T1000 (cell line): Measurements from ENCODE around the gene SERGEF.

Experiments used
- DNase-seq: peaks from one replicate; lab custom pipeline; 2025; ENCODE audit warnings: mixed read lengths; lab: John Stamatoyannopoulos, UW

Gene SERGEF

GRCh38 chr11:18012906-18013781 lies at the start of gene SERGEF:
SERGEF (minus strand) TSS chr11:18013047; CDS start chr11:18013010, 37 bp downstream.
- peak; percentile 76 for DNase-seq

DNA sequence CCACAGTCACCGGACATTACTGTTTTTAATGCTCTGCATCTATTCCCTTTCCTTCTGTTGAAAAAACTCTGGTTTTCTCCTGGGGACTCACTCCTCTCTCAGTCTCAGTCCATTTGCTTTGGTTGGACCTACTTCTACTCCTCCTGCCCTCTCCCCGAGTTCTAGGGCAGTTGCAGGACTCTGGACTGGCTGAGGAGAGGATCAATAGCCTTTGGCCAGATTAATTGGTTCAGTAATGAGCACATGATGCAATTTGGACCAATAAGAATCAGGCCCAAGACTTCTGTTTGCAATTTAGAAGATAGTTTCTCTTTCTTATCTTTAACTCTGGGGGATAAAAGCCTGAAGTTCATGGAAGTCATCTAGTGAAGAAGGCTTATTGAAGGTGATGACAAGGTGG lies 48.5 kb upstream of the SERGEF start:
- no peak for DNase-seq

DNA sequence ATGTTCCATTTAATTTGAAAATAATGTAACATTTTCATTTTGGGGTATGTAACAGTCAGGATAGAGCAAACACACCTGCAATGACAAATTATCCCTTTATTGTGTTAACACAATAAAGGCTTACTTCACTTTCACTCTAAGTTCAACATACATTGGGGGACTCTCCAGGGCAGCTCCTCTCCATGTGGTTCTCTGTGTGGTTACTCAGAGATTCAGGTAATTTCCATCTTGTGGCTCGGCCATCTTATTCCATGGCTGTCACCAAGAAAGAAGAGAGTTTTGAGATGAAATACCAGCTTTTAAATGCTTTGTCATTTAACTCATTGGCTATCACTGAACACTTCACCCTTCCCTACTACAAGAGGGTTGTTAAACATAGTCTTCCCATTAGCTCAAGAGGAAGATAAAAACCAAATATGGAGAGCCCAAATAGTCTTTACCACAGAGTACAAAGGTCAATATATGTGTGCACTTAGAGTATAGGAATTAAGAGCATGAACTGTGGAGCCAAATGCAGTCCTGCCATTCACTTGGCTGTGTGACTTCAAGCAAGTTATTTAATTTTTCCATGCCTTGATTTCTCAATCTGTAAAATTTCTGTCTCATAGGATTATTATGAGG lies 43.8 kb upstream of the SERGEF start:
- DNase-seq = no peak

DNA sequence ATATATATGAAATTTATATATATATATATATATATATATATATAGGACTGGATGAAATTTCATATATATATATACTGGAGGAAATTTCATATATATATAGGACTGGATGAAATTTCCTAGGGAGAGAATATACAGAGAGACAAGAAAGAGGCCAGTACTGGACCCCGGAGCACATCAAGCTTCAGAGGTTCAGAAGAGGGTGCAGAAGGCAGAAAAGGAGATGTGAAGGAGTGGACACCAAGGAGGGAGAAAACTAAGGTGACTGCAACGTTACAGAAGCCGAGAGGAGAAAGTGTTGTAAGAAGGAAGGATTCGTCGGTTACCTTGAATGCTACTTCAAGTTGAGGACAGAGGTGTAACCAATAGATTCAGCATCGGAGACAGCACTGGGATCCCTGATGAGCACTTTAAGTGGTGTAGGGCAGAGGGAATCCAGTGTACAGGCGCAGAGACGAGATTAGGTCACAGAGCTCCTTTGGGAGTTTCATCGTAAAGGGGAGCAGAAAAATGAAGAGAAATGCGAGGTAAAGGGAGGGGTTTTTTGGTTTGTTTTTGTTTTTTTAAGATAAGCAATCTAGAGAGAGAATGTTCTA lies 41.8 kb upstream of the SERGEF start:
- DNase-seq = no peak

- no peak for DNase-seq
Measured at GRCh38 chr11:18050848-18051247, 38.0 kb upstream of the SERGEF start.

DNA sequence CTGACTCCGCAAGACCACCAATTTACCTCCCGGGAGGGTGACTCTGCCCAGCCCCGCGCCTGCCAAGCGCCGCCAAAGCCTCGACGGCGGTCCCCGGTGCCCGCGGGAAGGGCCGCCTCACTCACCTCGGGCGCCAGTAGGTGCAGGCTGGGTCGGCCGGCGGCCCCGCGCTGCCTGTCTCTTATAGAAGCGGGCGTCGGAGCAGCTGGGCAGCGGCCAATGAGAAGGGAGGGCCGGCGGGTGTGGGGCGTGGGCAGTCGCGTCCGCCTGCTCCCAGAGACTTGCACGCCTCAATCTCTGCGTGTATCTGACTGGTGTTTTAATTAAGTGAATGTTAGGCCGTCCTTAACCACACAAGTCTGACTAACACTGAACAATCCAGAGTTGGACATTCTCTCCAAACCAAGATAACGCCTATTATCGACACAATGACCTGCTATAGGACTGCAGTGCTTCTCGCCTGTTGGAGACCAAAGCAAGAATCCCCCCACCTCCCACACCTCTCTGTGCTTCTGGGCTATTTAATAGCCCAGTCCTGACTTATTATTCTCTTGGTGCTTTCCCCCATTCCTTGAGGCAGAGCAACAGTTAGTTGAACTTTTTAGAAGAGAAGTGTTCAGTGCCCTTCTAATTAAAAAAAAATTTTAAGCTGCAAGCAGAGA lies 33.4 kb upstream of the SERGEF start, which contains the start of gene TPH1:
TPH1 (minus strand) TSS at position 154 of the 662 bp plus-strand sequence. CDS start 5,507 bp downstream, outside the sequence.
- DNase-seq = no peak

DNA sequence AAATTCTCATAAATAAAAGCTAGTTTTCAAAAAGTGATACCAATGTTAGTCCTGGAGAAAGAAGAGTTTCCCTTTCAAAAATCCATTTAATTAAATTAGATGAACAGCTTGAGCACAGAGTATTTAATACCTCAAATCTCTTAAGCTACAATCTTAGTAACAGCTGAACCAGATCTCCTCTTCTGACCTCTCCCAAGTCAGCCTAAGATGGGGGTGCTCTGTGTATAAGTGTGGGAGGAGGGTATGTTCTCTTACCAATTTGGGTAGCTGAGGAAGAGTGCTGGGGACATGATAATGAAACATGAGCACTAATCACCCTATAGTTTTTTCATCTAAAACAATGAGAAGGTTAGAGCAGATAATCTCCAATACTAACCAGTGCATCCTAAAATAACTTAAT lies 23.6 kb upstream of the SERGEF start:
- DNase-seq = no peak

GRCh38 chr11:18027475-18027874 lies 14.6 kb upstream of the SERGEF start:
- DNase-seq = no peak

DNA sequence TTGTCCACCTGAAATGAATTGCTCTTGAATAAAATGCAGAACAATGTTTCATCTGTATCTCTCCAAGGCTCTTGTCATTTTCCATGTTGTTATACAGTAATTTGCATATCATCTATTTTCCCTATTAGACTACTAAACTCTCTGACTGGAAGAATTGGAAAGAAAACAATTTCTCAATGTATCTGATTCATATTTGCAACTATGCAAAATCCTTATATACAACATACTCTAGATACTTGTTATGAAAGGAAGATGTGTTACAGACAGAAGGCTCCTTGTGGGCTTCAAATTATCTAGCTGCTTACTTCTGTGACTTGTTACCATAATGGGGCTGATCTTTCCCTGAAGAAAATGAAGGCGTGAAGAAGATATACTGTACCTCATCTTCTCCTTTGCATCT lies 9.6 kb upstream of the SERGEF start:
- DNase-seq = no peak

GRCh38 chr11:18019650-18020049 lies 6.8 kb upstream of the SERGEF start:
- no peak for DNase-seq

GRCh38 chr11:18016789-18017188 lies 3.9 kb upstream of the SERGEF start:
- DNase-seq = no peak

DNA sequence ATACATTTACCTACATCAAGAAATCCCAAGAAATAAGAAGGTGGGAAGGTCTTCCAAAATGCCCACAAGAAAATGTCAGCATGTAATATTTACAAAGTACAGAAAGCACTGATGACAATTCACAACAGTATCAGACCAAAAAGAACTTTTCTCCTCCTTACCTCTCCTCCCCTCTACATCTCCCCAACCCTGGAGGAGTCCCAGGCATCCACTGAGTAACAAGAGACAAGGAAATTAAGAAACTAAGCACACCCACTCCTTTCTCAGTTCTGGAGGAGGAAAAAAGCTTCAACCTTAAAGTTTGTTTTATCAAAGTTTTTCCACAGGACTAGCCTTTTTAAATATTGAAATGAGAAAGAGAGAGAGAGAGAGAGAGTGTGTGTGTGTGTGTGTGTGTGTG lies 2.0 kb upstream of the SERGEF start:
- DNase-seq = no peak

DNA sequence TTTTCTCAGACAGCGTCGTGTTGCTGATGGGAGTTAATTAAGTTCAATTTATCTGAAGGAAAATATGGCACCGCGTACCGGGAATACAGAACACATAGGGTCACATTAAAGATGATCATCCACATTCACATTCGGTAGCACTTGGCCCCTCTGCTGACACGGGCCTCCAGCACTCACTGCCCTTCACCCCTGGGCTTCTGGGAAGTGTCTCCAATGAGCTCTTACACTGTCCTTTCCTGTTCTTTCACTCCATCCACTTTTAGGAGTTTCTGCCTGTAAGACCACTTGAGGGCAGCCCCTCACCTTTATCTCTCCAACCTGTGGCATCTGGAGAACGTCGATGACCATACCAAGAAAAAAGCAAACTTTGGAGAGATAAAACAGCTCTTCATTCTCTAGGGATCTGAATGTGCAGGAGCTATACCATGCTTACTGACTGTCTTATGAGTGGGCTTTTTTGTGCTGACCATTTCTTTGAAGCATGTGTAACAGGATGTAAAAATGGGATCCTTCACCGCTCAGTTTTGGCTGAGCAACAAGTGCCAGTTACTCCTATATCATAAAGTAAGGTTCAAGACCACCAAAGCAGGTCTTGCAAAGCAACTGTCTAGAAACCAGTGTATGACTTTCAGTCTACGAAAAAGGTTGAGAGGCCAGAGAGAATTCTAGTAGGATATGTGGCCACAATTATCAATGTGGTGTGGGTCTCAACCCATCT lies 1.1 kb upstream of the SERGEF start:
- no peak for DNase-seq

GRCh38 chr11:18012122-18012905 lies 533 bp downstream of the SERGEF start:
- no peak for DNase-seq

DNA sequence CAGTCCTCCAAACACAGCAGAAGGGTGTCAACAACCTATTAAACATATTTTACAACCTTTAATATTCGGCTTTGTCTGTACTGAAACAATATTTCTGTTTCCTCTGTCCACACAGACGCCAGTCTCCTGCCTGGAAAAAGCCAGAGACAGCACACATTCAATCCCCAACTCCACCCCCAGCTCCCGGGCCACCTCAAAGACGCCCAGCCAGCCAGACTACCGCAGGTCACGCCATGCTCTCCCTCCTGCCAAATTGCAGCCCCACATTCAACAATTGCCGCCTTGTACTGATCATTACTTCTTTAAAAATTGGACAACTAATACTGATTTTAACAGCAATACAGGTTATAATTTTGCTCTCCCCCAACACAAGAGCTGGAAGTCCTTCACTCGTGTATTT lies 1.2 kb downstream of the SERGEF start:
- no peak for DNase-seq

- no peak for DNase-seq
Measured at GRCh38 chr11:18010977-18011586, 1.8 kb downstream of the SERGEF start.

DNA sequence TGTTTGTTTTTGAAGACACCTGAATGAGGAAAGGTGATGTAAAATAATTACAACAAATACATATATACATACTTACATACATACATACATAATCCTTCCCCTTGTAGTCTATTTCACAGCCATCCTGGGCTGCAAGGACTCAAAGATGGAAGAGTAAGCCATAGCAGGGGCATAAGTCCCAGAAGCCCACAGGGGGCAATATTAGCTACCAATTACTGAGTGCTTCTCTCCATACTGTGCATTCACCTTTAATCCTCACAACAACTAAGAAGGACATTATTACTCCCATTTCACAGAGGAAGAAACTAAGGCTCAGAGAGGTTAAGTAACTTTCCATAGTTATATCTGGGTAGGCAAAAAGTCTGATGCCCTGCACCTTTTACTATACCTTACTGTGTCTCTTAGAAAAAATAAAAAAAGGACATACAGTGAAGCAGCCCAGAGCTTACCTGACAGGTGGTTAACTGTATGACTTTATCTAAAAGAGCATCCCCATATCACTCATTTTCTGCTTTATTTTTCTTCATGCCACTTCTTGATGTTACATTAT lies 2.7 kb downstream of the SERGEF start:
- no peak for DNase-seq

DNA sequence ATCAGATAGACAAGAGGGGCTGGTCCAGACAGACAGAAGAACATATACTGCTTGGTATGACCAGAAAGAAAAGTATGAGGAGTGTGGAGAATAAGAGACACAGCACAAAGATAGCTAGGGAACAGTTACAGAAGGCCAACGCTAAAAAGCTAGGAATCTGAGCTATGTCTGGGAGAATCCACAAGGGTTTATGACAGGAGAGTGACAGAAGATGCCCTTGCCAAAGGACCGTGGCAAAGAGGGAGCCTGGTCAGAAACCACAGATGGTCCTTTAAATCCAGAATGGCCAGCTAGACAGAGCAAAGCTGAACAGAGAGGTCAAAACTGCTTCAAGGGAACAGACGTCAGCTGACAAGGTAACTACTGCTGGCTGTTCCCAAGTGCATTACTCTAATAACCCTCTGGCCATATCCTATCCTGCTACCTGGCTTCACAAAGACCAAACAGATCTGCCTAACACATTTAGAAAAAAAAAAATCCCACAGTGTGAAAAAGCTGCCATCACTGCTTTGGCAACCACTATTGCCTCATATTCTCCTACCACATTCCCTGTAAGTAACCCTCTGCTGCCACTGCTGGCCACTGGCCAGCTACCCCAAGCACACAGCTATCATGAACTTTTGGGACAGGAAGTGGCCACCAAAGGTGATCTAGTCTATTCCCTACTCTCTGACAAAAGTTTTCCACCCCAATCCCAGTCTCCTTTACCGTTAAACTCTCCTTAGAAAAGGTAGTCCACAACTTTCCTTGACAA lies 7.3 kb downstream of the SERGEF start:
- no peak for DNase-seq

GRCh38 chr11:18001191-18001590 lies 11.7 kb downstream of the SERGEF start:
- no peak for DNase-seq
